Endothelial cell of hepatic sinusoid (primary cell): ENCODE measurements around the gene DDX28.
"Not testable (repeated sequence)": the region's sequence is repeated elsewhere in the genome, so short reads cannot be mapped to it uniquely, and the experiment has no call there.

Experiments used
- in situ Hi-C: cut with HindIII; loops from 2 replicates; pipeline ENCODE4 v1.10.0; 2017; ENCODE audit warnings: low sequenced_read_pairs

DDX28 gene

DNA sequence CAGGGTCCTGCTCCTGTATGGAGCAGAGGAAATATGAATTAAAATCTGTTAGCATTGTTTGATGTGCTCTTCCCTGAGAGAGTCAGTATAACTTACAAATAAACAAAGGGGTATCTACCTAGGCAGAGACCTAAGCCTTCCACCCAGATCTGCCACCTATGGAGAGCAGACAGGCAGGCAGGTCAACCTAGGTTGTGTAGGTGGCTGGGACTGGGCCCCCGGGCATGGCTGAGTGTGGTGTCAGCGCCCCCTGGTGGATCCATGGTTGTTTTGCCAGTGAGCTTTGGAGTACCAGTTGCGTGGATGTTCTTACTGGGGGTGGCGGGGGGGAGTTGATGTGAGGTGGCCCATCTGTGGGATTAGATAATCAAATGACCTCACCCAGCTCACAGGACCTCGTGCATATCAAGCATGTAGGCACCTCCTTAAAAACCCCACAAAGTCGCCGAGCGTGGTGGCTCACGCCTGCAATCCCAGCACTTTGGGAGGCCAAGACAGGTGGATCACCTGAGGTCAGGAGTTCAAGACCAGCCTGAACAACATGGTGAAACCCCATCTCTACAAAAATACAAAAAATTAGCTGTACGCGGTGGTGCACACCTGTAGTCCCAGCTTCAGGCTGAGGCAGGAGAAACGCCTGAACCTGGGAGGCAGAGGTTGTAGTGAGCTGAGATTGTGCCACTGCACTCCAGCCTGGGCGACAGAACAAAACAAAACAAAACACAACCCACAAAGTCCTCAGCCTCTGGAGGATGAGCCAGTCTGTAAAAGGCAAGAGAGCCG is 17.7 kb upstream of the DDX28 start:
- in situ Hi-C loops, result no loop called here

DNA sequence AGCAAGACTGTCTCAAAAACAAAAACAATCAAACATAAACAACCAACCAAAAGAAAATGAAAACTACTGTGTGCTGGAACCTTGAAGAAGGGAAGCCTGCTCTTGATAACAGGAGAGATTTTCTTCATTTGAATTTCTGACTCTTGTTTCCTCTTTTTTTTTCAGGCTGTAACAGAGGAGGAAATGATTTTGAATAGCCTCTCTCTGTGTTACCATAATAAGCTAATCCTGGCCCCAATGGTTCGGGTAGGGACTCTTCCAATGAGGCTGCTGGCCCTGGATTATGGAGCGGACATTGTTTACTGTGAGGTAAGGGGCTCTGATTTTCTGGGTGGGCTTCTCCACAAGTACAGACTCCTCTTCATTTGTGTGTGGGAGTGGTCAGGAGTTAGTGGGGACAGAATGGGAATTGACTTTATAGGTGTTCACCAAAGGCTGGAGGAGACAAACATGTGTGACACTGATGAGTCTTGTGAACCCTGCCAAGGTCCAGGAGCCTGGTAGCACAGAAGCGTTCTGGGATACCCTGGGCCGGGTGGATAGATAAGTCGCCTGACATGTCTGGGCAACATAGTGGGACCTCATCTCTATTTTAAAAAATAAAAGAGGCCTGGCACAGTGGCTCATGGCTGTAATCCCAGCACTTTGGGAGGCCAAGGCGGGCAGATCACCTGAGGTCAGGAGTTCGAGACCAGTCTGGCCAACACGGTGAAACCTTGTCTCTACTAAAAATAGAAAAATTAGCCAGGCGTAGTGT is 15.0 kb upstream of the DDX28 start:
- in situ Hi-C loops, result no loop called here

- in situ Hi-C loops, result no loop called here
Observed at GRCh38 chr16:68035227-68035626, 12.2 kb upstream of the DDX28 start.

- in situ Hi-C loops, result no loop called here
Observed at GRCh38 chr16:68033101-68033500, 10.1 kb upstream of the DDX28 start.

GRCh38 chr16:68031951-68032350 is 8.9 kb upstream of the DDX28 start:
- in situ Hi-C loops, result no loop called here

DNA sequence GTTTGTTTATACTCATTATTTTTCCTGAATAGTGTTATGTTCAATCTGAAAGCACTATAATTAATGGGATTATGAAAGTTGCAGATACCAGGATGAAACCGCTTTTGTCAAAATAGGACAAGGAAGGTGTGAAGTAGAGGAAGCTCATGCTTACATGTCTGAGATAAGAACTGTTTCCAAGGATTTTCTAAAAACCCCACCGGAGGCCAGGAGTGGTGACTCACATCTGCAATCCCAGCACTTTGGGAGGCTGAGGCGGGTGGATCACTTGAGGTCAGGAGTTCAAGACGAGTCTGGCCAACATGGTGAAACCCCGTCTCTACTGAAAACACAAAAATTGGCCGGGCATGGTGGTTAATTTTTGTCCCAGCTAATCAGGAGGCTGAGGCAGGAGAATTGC is 7.1 kb upstream of the DDX28 start:
- in situ Hi-C loops, result not testable (repeated sequence)

- in situ Hi-C loops, result no loop called here
Observed at GRCh38 chr16:68028996-68029395, 6.0 kb upstream of the DDX28 start.

GRCh38 chr16:68022278-68022727 is 729 bp downstream of the DDX28 start:
- in situ Hi-C loops, result no loop called here

GRCh38 chr16:68021490-68021889 is 1.5 kb downstream of the DDX28 start:
- in situ Hi-C loops, result no loop called here

GRCh38 chr16:68019167-68019680 is 3.8 kb downstream of the DDX28 start:
- in situ Hi-C loops, result no loop called here

DNA sequence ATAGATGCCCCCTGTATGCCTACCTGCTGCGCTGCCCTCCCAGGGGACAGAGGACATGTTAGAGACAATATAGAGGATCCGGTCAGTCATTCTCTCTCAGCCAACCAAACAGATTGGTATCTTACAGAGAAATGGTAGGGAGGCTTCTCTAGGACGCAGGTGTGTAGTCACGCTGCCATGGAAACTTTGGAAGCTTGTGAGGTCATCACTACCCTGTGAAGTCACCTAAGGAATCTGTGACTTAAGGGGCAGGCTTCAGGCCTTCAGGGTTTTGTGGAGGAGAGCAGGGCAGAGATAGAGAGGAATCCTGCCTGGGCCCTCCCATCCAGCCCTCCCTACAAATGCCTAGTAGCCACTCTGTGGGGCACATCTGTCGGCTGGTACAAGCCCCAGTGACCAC is 7.4 kb downstream of the DDX28 start, which contains the start of gene DPEP2NB:
Gene DPEP2NB, minus strand, starts transcription at position 231 of the 400 bp plus-strand sequence. Its CDS starts 141 bp downstream, at position 90.
- in situ Hi-C loops, result no loop called here

GRCh38 chr16:68013440-68013839 is 9.6 kb downstream of the DDX28 start:
- in situ Hi-C loops, result no loop called here

DNA sequence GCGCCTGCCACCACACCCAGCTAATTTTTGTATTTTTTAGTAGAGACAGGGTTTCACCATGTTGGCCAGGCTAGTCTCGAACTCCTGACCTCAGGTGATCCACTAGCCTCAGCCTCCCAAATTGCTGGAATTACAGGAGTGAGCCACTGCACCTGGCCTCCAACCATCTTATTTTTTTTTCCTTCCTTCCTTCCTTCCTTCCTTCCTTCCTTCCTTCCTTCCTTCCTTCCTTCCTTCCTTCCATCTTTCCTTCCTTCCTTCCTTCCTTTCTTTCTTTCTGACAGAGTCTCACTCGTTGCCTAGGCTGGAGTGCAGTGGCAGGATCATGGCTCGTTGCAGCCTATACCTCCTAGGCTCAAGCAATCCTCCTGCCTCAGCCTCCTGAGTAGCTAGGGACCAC is 13.2 kb downstream of the DDX28 start:
- in situ Hi-C loops, result loop anchor here (10.0 kb wide), 1 partner anchor 125 kb away; the partner anchor contains the start of gene NRN1L

DNA sequence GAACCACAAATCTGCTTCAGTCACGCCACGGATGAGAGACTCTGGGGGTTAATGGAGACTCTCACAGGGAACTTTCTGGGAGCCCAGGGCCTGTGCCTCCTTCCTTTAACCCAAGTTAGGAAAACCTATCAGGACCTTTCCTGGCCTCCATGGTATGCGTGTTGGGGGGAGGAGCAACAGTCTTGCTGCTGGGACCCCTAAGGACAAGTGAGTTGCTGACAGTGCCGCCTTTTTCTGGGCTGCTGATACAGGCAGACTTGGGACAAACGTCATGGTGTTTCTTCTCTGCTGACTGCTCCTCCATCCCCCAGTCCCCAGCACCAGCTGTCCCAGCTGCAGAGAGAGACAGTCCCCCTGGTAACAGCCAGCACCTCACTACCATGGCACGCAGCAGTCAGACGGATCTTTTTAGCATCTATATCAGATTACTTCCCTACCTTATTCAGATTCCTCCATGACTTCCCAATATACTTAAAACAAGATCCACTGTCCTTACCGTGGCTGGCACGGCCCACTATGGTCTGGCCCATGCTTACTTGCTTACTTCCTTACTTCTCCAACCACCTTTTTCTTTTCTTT is 13.8 kb downstream of the DDX28 start:
- in situ Hi-C loops, result loop anchor here (10.0 kb wide), 1 partner anchor 124 kb away; the partner anchor contains the start of gene NRN1L

DNA sequence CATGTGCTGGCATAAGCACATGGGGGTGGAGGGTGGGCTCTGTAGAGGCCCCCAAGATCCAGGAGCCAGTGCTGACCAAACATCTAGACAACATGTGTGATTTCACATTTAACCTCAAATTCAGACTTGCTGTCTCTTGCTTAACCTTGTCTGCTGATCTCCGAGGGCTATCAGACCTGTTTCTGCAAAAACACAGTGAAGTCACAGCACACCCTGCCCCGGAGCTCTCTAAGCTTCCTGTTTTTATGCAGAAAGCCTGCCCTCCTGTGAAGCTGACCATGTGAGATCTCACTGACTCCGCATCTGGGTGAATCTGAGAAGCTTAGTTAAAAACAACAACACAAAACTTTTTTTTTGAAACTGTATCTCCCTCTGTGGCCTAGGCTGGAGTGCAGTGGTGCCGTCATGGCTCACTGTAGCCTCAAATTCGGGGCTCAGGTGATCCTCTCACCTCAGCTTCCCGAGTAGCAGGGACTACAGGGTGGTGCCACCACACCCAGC is 17.2 kb downstream of the DDX28 start:
- in situ Hi-C loops, result loop anchor here (10.0 kb wide), 1 partner anchor 121 kb away; the partner anchor contains the start of gene NRN1L

- in situ Hi-C loops, result loop anchor here (10.0 kb wide), 1 partner anchor 120 kb away; the partner anchor contains the start of gene NRN1L
Observed at GRCh38 chr16:68005211-68005610, 17.8 kb downstream of the DDX28 start.

GRCh38 chr16:68003031-68003430 is 20.0 kb downstream of the DDX28 start:
- in situ Hi-C loops, result loop anchor here (10.0 kb wide), 1 partner anchor 118 kb away; the partner anchor contains the start of gene NRN1L

GRCh38 chr16:68000450-68000849 is 22.6 kb downstream of the DDX28 start:
- in situ Hi-C loops, result loop anchor here (10.0 kb wide), 1 partner anchor 116 kb away; the partner anchor contains the start of gene NRN1L

DNA sequence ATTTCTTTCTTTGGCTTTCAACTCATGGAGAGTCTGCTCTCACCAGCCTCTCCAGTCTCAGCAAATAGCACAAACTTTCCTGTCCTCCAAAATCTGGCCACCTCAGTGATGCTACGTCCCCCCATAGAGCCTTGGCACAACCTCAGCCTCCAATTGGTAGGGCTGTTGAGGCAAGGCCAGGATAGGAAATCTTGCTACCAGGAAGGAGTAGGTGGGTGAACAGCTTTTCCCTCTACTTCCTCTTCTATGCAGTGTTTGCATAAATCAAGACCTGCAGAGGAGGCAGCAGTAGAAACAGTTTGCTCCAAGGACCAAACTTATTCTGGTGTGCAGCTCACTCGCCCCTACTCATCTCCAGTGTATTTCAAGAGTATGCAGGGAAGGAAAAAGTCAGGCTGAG is 23.0 kb downstream of the DDX28 start:
- in situ Hi-C loops, result loop anchor here (10.0 kb wide), 1 partner anchor 115 kb away; the partner anchor contains the start of gene NRN1L
